IPS-11a (cell line): ENCODE results near the gene CNIH3.

Experiments used
- H3K4me3 ChIP-seq: one replicate; pipeline ENCODE4 v1.5.1; 2013; ENCODE audit warnings: low read depth, low read length, control low read depth

Gene CNIH3

DNA sequence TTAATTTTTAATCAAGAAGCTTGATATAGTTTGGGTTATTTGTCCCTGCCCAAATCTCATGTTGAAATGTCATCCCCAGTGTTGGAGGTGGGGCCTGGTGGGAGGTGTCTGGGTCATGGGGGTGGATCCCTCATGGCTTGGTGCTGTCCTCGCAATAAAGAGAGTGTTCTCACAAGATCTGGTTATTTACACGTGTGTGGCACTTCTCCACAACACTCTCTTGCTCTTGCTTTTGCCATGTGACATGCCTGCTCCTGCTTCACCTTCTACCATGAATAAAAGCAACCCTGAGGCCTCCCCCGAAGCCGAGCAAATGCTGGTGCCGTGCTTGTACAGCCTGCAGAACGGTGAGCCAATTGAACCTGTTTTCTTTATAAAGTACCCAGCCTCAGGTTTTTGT lies 2.6 kb upstream of the CNIH3 start:
- no peak overlapping the region for H3K4me3 ChIP-seq

DNA sequence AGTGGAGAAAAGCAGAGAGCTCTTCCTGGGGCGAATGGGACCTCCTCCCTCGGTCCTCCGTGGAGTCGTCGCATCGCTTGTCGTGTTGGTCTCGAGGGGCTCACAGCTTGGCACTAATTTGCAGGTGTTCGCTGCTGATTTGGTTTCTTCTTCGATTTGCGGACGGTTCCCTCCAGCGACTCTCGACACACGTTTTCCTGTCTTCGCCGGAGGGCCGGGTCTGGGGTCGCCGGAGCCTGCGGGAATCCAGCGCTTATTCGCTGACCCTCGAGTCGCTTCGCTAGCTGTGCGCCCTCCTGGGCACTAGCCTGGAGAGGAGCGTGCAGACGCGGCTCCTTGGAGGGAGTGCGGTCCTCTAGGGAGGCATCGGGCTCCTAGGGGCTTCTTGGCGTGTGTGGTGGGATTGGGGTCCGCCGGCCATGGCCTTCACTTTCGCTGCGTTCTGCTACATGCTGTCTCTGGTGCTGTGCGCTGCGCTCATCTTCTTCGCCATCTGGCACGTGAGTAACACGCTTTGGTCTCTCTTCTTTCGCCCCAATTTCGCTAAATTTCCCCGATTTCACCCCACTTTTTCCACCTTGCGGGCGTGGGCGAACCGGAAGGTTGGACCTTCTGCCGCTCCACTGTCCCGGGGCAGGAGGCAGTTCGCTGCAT lies 766 bp downstream of the CNIH3 start:
- peak overlapping the region; percentile 52 for H3K4me3 ChIP-seq

- peak overlapping the region; percentile 52 for H3K4me3 ChIP-seq
Measured at GRCh38 chr1:224617410-224618355, 1.6 kb downstream of the CNIH3 start.

GRCh38 chr1:224619209-224619608 lies 3.1 kb downstream of the CNIH3 start:
- no peak overlapping the region for H3K4me3 ChIP-seq

- no peak overlapping the region for H3K4me3 ChIP-seq
Measured at GRCh38 chr1:224620105-224620504, 4.0 kb downstream of the CNIH3 start.

- no peak overlapping the region for H3K4me3 ChIP-seq
Measured at GRCh38 chr1:224621813-224622682, 5.9 kb downstream of the CNIH3 start.

DNA sequence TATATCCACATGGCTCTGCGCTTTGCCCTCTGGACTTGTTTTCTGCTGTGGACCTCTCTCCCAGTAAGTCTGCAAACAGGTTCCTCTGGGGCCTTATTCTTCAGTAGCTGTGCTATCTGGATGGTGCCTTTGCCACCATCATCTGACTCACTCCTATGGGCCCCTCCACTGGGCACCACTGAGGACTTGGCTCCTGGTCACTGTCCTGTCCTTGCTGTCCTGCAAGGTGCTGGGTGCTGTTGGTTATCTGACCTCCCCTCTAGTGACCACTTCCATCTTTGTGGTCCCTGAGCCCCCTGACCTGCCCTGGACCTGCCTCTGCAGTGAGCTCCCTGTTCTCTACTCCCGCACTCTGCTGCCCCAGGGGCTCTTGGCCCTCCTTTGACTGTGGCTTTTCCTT lies 6.7 kb downstream of the CNIH3 start:
- no peak overlapping the region for H3K4me3 ChIP-seq

DNA sequence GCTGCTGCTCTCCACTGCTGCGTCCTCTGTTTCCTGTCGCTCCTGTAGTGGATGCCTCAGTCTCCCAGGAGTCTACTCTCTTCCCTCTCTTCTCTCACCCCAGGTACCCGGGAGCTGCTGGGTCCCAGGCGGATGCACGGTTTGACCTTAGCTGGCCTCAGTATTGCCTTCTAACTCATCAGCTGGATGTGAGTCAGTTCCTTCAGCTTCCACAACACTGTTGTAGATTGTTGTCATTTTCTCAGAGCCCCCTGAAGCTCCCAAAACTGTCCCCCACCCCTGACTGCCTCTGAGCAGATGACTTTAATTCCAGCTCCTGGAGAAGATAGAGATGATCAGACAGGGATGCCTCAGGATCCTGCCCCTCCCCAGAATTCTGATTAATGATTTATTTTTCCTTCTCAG lies 7.2 kb downstream of the CNIH3 start:
- H3K4me3 ChIP-seq: no peak overlapping the region

GRCh38 chr1:224623743-224624333 lies 7.7 kb downstream of the CNIH3 start:
- no peak overlapping the region for H3K4me3 ChIP-seq

GRCh38 chr1:224624432-224624831 lies 8.3 kb downstream of the CNIH3 start:
- H3K4me3 ChIP-seq: no peak overlapping the region

DNA sequence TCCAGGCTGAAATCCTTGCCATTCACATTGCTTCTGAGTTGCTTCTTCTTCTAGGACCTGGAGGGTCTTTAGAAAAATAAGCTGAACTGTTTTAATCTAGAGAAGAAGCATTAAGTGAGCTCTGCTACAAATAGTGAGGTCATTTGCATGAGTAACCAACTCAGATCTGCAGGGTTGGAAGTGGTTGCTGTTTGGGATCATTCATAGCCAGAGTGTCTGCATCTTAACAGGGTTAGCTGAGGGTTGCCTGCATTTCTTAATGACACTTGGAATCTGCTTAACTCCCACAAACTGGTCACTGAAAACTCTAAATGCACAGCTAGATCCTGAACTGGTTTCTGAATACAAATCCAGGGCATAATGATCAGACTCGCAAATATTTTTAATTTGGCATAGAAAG lies 9.9 kb downstream of the CNIH3 start:
- no peak overlapping the region for H3K4me3 ChIP-seq

DNA sequence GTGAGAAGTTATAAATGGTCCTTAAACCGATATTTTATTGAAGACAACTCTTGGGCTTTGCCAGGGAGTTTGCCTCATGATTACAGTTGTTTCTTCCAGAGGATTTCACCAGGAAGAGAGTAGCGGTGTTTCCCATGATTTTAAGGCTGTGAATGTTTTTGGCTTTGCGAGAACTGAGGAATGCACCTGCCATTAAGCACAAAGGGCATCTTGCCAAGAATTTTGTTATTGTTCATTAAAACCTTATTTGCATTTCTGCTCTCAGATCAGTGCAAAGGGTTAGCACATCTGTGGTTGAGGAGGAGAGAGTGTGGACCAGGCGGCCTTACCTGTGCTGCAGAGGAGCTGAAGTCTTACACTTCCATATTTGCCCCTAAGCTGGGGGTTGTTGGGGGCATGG lies 13.8 kb downstream of the CNIH3 start:
- no peak overlapping the region for H3K4me3 ChIP-seq

DNA sequence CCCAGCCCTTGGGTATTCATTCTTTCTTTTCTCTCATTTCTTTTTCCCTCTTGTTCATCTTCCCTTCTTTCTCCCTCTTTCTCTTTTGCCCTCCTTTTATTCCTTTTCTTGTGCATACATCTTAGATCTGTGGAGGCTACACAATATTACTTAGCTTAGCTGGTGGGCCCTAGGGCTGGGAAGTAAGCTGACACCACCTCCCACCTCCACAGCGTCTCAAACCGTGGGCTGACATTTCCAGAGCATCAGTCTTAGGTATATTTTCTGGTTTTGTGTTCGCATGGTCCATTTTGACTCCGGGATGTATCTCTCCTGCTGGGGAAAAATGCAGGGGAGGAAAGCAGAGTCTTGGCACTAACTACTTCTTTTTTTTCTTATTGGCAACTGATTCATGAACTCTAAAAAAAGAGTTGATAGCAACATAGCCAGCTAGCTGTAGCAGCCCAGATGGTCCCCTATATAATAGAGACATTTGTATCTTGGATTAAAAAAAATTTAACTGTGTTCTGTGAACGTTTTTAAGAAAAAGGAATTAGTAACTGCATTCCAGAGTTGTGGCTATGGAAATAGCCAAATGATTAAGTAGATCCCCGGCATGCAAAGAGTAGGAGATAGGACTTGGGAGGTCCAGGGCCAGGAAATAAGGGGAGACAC lies 15.5 kb downstream of the CNIH3 start:
- H3K4me3 ChIP-seq: no peak overlapping the region

- no peak overlapping the region for H3K4me3 ChIP-seq
Measured at GRCh38 chr1:224632381-224632871, 16.3 kb downstream of the CNIH3 start.

- no peak overlapping the region for H3K4me3 ChIP-seq
Measured at GRCh38 chr1:224632921-224633321, 16.8 kb downstream of the CNIH3 start.

- no peak overlapping the region for H3K4me3 ChIP-seq
Measured at GRCh38 chr1:224635356-224635755, 19.2 kb downstream of the CNIH3 start.

DNA sequence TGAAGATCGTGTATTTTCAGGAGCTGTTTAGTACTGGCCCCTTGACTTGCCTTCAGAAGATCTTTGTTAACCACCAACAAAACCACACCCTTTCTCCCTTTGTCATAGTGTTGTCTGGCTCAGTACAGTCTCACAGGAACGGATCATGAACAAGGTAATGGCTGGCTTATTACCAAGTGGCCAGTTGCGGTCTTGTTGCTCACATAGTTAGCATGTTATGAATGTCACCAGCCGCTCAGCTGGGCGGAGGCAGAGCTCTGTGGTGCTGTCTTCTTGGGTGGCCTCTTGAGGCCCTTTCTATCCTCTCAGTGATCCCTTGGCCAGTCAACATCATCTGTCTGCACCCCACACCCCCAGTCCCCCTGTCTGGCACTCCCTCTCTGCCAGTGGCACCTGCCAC lies 21.4 kb downstream of the CNIH3 start:
- H3K4me3 ChIP-seq: no peak overlapping the region

DNA sequence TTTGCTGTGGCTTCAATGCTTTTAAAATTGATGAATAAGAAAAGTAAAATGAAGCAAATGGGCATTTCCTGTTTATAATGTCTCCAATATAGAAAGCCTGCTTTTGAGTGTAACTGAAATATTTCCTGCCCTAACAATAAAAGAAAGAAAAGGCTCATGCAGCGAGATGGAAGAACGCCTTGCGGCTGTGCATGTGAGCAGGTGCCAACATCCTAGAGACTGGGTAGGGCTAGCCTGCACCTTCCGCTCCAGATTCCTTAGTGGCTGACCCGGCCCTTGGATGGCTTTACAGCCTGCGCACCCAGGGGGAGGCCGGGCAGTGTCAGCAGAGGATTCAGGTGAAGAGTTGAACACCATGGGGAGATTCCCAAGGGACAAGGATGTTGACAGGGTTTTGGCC lies 21.8 kb downstream of the CNIH3 start:
- no peak overlapping the region for H3K4me3 ChIP-seq

- no peak overlapping the region for H3K4me3 ChIP-seq
Measured at GRCh38 chr1:224639426-224639975, 23.4 kb downstream of the CNIH3 start.

DNA sequence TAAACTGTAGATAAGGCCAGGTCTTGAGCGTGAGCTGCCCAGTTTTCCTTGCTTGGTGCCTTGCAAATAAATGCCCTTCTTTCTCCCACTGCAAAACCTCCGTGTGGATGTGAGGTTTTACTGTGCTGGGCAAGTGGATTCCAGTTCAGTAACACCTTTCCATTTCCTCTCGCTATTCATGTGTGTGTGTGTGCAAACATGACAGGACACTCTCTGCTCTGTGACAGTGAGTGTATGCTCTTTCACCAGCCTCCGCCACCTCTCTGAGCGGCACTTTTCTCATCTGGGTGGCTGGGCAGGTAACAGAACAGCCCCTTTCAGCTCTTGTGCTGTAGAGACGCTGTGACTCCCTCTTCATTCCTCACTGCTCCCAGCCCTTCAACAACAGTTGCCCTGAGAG lies 23.9 kb downstream of the CNIH3 start:
- no peak overlapping the region for H3K4me3 ChIP-seq
